WTC11 (cell line): ENCODE data around the gene MTRF1. TPM values are rescaled to one million over a fixed set of nuclear protein-coding genes. Genes with fewer than 3 reads are reported as not detected.

ENCODE experiments used
- ATAC-seq: fragments of 200-7000 bp; cut with Tn5 transposase; 2 replicates; pipeline ENCODE4 v1.10.0; 2021; ENCODE audit warnings: mild to moderate bottlenecking, moderate library complexity
- CTCF ChIA-PET: fragments of 300-600 bp; sonication (Branson Sonifier 250); formaldehyde crosslinking; loops from one replicate; lab custom pipeline; 2021; ENCODE audit warnings: antibody characterized with exemption; lab: Charles Lee
- POLR2A ChIA-PET: fragments of 350-600 bp; sonication (Branson Sonifier 250); formaldehyde crosslinking; loops from one replicate; lab custom pipeline; 2021; ENCODE audit warnings: antibody characterized with exemption; lab: Charles Lee
- DNase-seq: peaks from one replicate; pipeline ENCODE4 v3.0.0; 2021; ENCODE audit warnings: low spot score
- H3K27ac Mint-ChIP-seq: 2 replicates; pipeline ENCODE4 v1.8.0; 2021; ENCODE audit warnings: mixed read lengths
- H3K27me3 Mint-ChIP-seq: 2 replicates; pipeline ENCODE4 v1.8.0; 2021; ENCODE audit warnings: low read depth, mild to moderate bottlenecking, moderate library complexity, mixed read lengths
- H3K36me3 Mint-ChIP-seq: 2 replicates; pipeline ENCODE4 v1.8.0; 2021; ENCODE audit warnings: mixed read lengths
- H3K4me1 Mint-ChIP-seq: 2 replicates; pipeline ENCODE4 v1.8.0; 2022; ENCODE audit warnings: mixed read lengths
- H3K4me3 Mint-ChIP-seq: 2 replicates; pipeline ENCODE4 v1.8.0; 2021; ENCODE audit warnings: mild to moderate bottlenecking, moderate library complexity, mixed read lengths
- H3K9me3 Mint-ChIP-seq: 2 replicates; pipeline ENCODE4 v1.8.0; 2021; ENCODE audit warnings: mixed read lengths
- AR ChIP-seq: fragments of 250-450 bp; sonication (Bioruptor Pico); IDR thresholded peaks from 2 replicates; pipeline ENCODE4 v1.9.0; 2021; ENCODE audit warnings: mild to moderate bottlenecking
- ARID4B ChIP-seq: sonication (generic); formaldehyde crosslinking; IDR thresholded peaks from 2 replicates; pipeline ENCODE4 v1.8.0; 2023; ENCODE audit warnings: missing genetic modification reagents, mild to moderate bottlenecking, borderline replicate concordance
- CDX4 ChIP-seq: fragments of 250-450 bp; sonication (Bioruptor Pico); IDR thresholded peaks from 2 replicates; pipeline ENCODE4 v1.9.0; 2021; ENCODE audit warnings: moderate library complexity, mild to moderate bottlenecking, inconsistent platforms, borderline replicate concordance
- CREM ChIP-seq: sonication (generic); formaldehyde crosslinking; IDR thresholded peaks from 2 replicates; pipeline ENCODE4 v1.8.1; 2022; ENCODE audit warnings: mild to moderate bottlenecking, missing genetic modification reagents, moderate library complexity
- CTCF ChIP-seq: fragments of 200-600 bp; IDR thresholded peaks from 2 replicates; pipeline ENCODE4 v1.8.0; 2022; ENCODE audit warnings: antibody characterized with exemption
- E2F4 ChIP-seq: sonication (generic); formaldehyde crosslinking; IDR thresholded peaks from 2 replicates; pipeline ENCODE4 v1.8.1; 2022; ENCODE audit warnings: low read depth, mild to moderate bottlenecking, moderate library complexity, missing genetic modification reagents, borderline replicate concordance
- FOXP1 ChIP-seq: sonication (generic); formaldehyde crosslinking; IDR thresholded peaks from 2 replicates; pipeline ENCODE4 v1.8.0; 2022; ENCODE audit warnings: missing genetic modification reagents, mild to moderate bottlenecking, moderate library complexity, borderline replicate concordance
- FOXP4 ChIP-seq: sonication (generic); formaldehyde crosslinking; IDR thresholded peaks from 2 replicates; pipeline ENCODE4 v1.8.0; 2022; ENCODE audit warnings: mild to moderate bottlenecking, missing genetic modification reagents
- GRHL2 ChIP-seq: fragments of 250-450 bp; sonication (Bioruptor Pico); IDR thresholded peaks from 2 replicates; pipeline ENCODE4 v1.8.0; 2022; ENCODE audit warnings: mild to moderate bottlenecking, moderate library complexity; ENCODE audit not compliant: insufficient replicate concordance, severe bottlenecking
- NR3C1 ChIP-seq: sonication (generic); formaldehyde crosslinking; conservative IDR thresholded peaks from 2 replicates; pipeline ENCODE4 v1.8.1; 2023; ENCODE audit warnings: low read depth, mild to moderate bottlenecking, missing genetic modification reagents
- SMAD4 ChIP-seq: sonication (generic); formaldehyde crosslinking; IDR thresholded peaks from 2 replicates; pipeline ENCODE4 v1.8.0; 2022; ENCODE audit warnings: mild to moderate bottlenecking, missing genetic modification reagents
- SP1 ChIP-seq: sonication (generic); formaldehyde crosslinking; conservative IDR thresholded peaks from 2 replicates; pipeline ENCODE4 v1.8.1; 2022; ENCODE audit warnings: missing genetic modification reagents
- TEAD1 ChIP-seq: sonication (generic); formaldehyde crosslinking; IDR thresholded peaks from 2 replicates; pipeline ENCODE4 v1.8.0; 2022; ENCODE audit warnings: mild to moderate bottlenecking, missing genetic modification reagents
- ZBTB43 ChIP-seq: sonication (generic); formaldehyde crosslinking; IDR thresholded peaks from 2 replicates; pipeline ENCODE4 v1.8.1; 2023; ENCODE audit warnings: mild to moderate bottlenecking, missing genetic modification reagents
- total RNA-seq: library from RNA; stranded (reverse); gene quantifications from 3 replicates; pipeline ENCODE4 v1.2.3, GENCODE V29; 2021

MTRF1 gene
- total RNA-seq, 1 experiment from 2014 or later: 12.9 TPM

GRCh38 chr13:41232578-41233480 lies 30.5 kb downstream of the MTRF1 start (continued):
- TF ChIP-seq E2F4 (CRISPR knock-in tag): no peak
- no peak for TF ChIP-seq ARID4B (CRISPR knock-in tag)
- TF ChIP-seq NR3C1 (CRISPR knock-in tag): no peak
- TF ChIP-seq CTCF: no peak
- TF ChIP-seq AR (CRISPR knock-in tag): no peak

GRCh38 chr13:41231786-41232185 lies 31.6 kb downstream of the MTRF1 start:
- Mint-ChIP-seq H3K4me3 (no peak overlapping the region), H3K27ac (peak overlapping the region; percentile 20; the same call in 1 of the 2 replicates), H3K4me1 (peaks cover 10% of the 10 kb centered on the region), H3K36me3 (peaks cover 14% of the 10 kb centered on the region), H3K27me3 (no peaks in the 10 kb centered on the region), H3K9me3 (no peaks in the 10 kb centered on the region)
- DNase-seq (no peak), ATAC-seq (peak; percentile 52; the same call in 1 of the 2 replicates)
- ChIA-PET POLR2A (no interaction called here), CTCF (interaction anchor here (0.8 to 1.4 kb wide), 2 partner anchors 9 to 16 kb away, joined by 4 to 5 read pairs; no protein-coding TSS in a partner anchor)
- TF ChIP-seq CDX4 (CRISPR knock-in tag) (no peak), FOXP4 (CRISPR knock-in tag) (no peak), TEAD1 (CRISPR knock-in tag) (no peak), GRHL2 (CRISPR knock-in tag) (no peak), AR (CRISPR knock-in tag) (no peak), FOXP1 (CRISPR knock-in tag) (no peak), SP1 (no peak), ZBTB43 (no peak), SMAD4 (CRISPR knock-in tag) (no peak), CREM (CRISPR knock-in tag) (no peak)
